B cell (primary cell): Measurements from ENCODE around the gene STIMATE. TPM values are rescaled to one million over a fixed set of nuclear protein-coding genes. Genes with fewer than 3 reads are reported as not detected.

Source experiments
- ATAC-seq: fragments of 200-7000 bp; cut with Tn5 transposase; one replicate; pipeline ENCODE4 v1.10.0; 2021; ENCODE audit warnings: low read depth, mild to moderate bottlenecking, moderate number of reproducible peaks, moderate library complexity
- CTCF ChIA-PET: fragments of 350-600 bp; sonication (Branson Sonifier 250); formaldehyde crosslinking; loops from one replicate; lab custom pipeline; 2021; ENCODE audit warnings: antibody characterized with exemption, inconsistent platforms; lab: Charles Lee
- POLR2A ChIA-PET: fragments of 350-600 bp; sonication (Branson Sonifier 250); formaldehyde crosslinking; loops from one replicate; lab custom pipeline; 2021; ENCODE audit warnings: antibody characterized with exemption; lab: Charles Lee
- DNase-seq: peaks from one replicate; pipeline ENCODE4 v3.0.0; 2013
- H2AFZ ChIP-seq: 2 replicates; pipeline ENCODE4 v1.6.1; 2012; ENCODE audit warnings: mild to moderate bottlenecking, low read depth, low read length; ENCODE audit not compliant: insufficient read depth, poor library complexity, severe bottlenecking
- H3K27ac ChIP-seq, 2 donors: 1 replicate in 1 of 2; 2 replicates in 1 of 2; pipeline ENCODE4 v1.5.1; 2012 to 2013; ENCODE audit warnings: low read length in 2 of 2, mild to moderate bottlenecking in 2 of 2, moderate library complexity in 1 of 2
- H3K27me3 ChIP-seq, 4 experiments: fragments of 200-600 bp in 1 of 4; sonication (generic) in 1 of 4; replicated peaks in 1 of 4; 1 replicate in 2 of 4; 2 replicates in 2 of 4; pipeline versions ENCODE4 v1.6.1 to v1.7.0; 2013 to 2016; ENCODE audit warnings: low read length in 3 of 4, mild to moderate bottlenecking in 2 of 4, mixed read lengths in 1 of 4, moderate library complexity in 1 of 4; ENCODE audit not compliant: insufficient read depth in 4 of 4, control insufficient read depth in 3 of 4; ENCODE audit errors: control extremely low read depth in 1 of 4
- H3K36me3 ChIP-seq, 2 experiments: replicated peaks in 1 of 2; 1 replicate in 1 of 2; 2 replicates in 1 of 2; pipeline versions ENCODE4 v1.6.1 to v1.7.1; 2013; ENCODE audit warnings: low read length in 1 of 2; ENCODE audit not compliant: insufficient read depth in 2 of 2, control insufficient read depth in 1 of 2; ENCODE audit errors: control extremely low read depth in 1 of 2, extremely low read depth in 1 of 2
- H3K4me1 ChIP-seq, 2 donors: fragments of 200-600 bp in 1 of 2; sonication (generic) in 1 of 2; 1 replicate in 1 of 2; 2 replicates in 1 of 2; pipeline versions ENCODE4 v1.5.1 to v1.6.1; 2013 to 2017; ENCODE audit warnings: low read length in 2 of 2; ENCODE audit not compliant: control insufficient read depth in 2 of 2, insufficient read depth in 2 of 2
- H3K4me2 ChIP-seq: replicated peaks from 2 replicates; pipeline ENCODE3; 2012; ENCODE audit warnings: mild to moderate bottlenecking, low read depth, low read length; ENCODE audit not compliant: poor library complexity, severe bottlenecking
- H3K4me3 ChIP-seq, 5 experiments: fragments of 200-600 bp in 1 of 5; sonication (generic) in 1 of 5; 1 replicate in 3 of 5; 2 replicates in 2 of 5; pipeline versions ENCODE4 v1.5.1 to v1.7.0; 2011 to 2016; ENCODE audit warnings: low read length in 4 of 5, mild to moderate bottlenecking in 4 of 5, low read depth in 2 of 5, control low read depth in 1 of 5, moderate library complexity in 1 of 5; ENCODE audit not compliant: insufficient read depth in 1 of 5; ENCODE audit errors: control extremely low read depth in 1 of 5, extremely low read depth in 1 of 5
- H3K79me2 ChIP-seq: fragments of 200-600 bp; sonication (generic); one replicate; pipeline ENCODE4 v1.6.0; 2016; ENCODE audit warnings: low read length; ENCODE audit not compliant: control insufficient read depth, insufficient read depth
- H3K9ac ChIP-seq: fragments of 200-600 bp; sonication (generic); 2 replicates; pipeline ENCODE4 v1.6.1; 2017; ENCODE audit warnings: mild to moderate bottlenecking, low read length, moderate library complexity
- H3K9me3 ChIP-seq, 3 donors: one replicate each; pipeline versions ENCODE4 v1.6.1 to v1.7.1; 2013; ENCODE audit warnings: low read length in 2 of 3; ENCODE audit not compliant: control insufficient read depth in 2 of 3, insufficient read depth in 1 of 3; ENCODE audit errors: control extremely low read depth in 1 of 3
- H4K20me1 ChIP-seq: 2 replicates; pipeline ENCODE4 v1.6.0; 2012; ENCODE audit warnings: mild to moderate bottlenecking, low read length; ENCODE audit not compliant: insufficient read depth, control insufficient read depth, poor library complexity, severe bottlenecking
- H3K27ac Mint-ChIP-seq: one replicate; pipeline ENCODE4 v1.8.0; 2021; ENCODE audit warnings: mixed read lengths
- H3K27me3 Mint-ChIP-seq: one replicate; pipeline ENCODE4 v1.8.0; 2021; ENCODE audit warnings: mixed read lengths
- H3K4me1 Mint-ChIP-seq: one replicate; pipeline ENCODE4 v1.8.0; 2021; ENCODE audit warnings: mixed read lengths
- H3K4me3 Mint-ChIP-seq: one replicate; pipeline ENCODE4 v1.8.0; 2021; ENCODE audit warnings: mixed read lengths
- H3K9me3 Mint-ChIP-seq: one replicate; pipeline ENCODE4 v1.8.0; 2022; ENCODE audit warnings: mixed read lengths; ENCODE audit not compliant: insufficient read depth
- EZH2 ChIP-seq: IDR thresholded peaks from 2 replicates; pipeline ENCODE4 v1.6.1; 2012; ENCODE audit warnings: borderline replicate concordance, low read depth, mild to moderate bottlenecking, moderate library complexity, low read length; ENCODE audit not compliant: insufficient read depth, poor library complexity, severe bottlenecking
- WGBS: methylation state at CpG from one replicate; pipeline ENCODE4 v1.1.5; 2013; ENCODE audit warnings: missing lambda C conversion rate; ENCODE audit not compliant: insufficient coverage; 5-methylcytosine and 5-hydroxymethylcytosine counted together
- intact Hi-C: fragments of 100-400 bp; cut with micrococcal nuclease; formaldehyde crosslinking; loops from one replicate; pipeline ENCODE4 v1.10.0; 2022
- polyA plus RNA-seq: library from polyadenylated mRNA; depleted of rRNA; stranded (reverse); fragments of >200 nt; gene quantifications from 2 replicates; pipeline ENCODE4 v1.2.3, GENCODE V29; 2012
- total RNA-seq, 2 donors: library from RNA; stranded (reverse); fragments of 120-200 nt in 1 of 2; gene quantifications; 1 replicate in 1 of 2; 2 replicates in 1 of 2; pipeline versions ENCODE4 v1.2.3 to v1.2.4, GENCODE V29; 2013 to 2022
- TF ChIP-seq, protein P1 (sequence below): fragments of 200-600 bp; IDR thresholded peaks from one replicate; pipeline ENCODE4 v1.8.0; 2022; ENCODE audit warnings: antibody characterized with exemption, mild to moderate bottlenecking

Gene STIMATE
- total and polyA plus RNA-seq, 2 donors (not counting 1 experiment from before 2014, with no cell fraction given): 24.6 to 38.4 TPM

DNA sequence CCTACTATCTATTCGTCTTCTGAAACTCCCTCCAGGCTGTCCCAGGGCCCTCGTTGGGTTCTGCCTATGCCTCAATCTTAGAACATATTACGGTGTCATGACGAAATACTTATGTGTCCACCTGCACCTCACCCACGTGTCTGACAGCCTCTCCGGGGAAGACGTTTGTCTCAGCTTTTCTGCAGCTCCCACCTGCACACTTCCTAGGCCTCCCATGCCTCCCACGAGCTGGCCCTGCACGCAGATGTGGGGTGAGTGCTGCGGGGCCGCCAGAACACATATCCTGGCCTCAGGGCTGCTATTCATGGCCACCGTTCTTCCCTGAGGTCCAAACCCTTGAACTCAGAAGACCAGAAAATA lies 55.4 kb downstream of the STIMATE start:
- Mint-ChIP-seq H3K27ac (no peak overlapping the region), H3K27me3 (no peaks in the 10 kb centered on the region), H3K9me3 (no peaks in the 10 kb centered on the region), H3K4me1 (no peaks in the 10 kb centered on the region), H3K4me3 (no peak overlapping the region)
- H2AFZ ChIP-seq: no peak overlapping the region
- intact Hi-C loops: no loop called here
- no peaks in the 10 kb centered on the region for H3K27me3 ChIP-seq
- no peaks in the 10 kb centered on the region for H4K20me1 ChIP-seq
- no peak overlapping the region for H3K9ac ChIP-seq
- H3K9me3 ChIP-seq: no peaks in the 10 kb centered on the region
- DNase-seq: no peak
- H3K36me3 ChIP-seq: peaks cover 0 to 36% of the 10 kb centered on the region in 2 experiments
- no peak for TF ChIP-seq EZH2
- TF ChIP-seq, protein P1, sequence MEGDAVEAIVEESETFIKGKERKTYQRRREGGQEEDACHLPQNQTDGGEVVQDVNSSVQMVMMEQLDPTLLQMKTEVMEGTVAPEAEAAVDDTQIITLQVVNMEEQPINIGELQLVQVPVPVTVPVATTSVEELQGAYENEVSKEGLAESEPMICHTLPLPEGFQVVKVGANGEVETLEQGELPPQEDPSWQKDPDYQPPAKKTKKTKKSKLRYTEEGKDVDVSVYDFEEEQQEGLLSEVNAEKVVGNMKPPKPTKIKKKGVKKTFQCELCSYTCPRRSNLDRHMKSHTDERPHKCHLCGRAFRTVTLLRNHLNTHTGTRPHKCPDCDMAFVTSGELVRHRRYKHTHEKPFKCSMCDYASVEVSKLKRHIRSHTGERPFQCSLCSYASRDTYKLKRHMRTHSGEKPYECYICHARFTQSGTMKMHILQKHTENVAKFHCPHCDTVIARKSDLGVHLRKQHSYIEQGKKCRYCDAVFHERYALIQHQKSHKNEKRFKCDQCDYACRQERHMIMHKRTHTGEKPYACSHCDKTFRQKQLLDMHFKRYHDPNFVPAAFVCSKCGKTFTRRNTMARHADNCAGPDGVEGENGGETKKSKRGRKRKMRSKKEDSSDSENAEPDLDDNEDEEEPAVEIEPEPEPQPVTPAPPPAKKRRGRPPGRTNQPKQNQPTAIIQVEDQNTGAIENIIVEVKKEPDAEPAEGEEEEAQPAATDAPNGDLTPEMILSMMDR: no peak
- no peaks in the 10 kb centered on the region for H3K79me2 ChIP-seq
- H3K27ac ChIP-seq: no peak overlapping the region
- H3K4me2 ChIP-seq: no peak overlapping the region
- ChIA-PET CTCF (interaction anchor here (0.6 to 1.0 kb wide), 2 partner anchors 19 to 99 kb away, joined by 3 read pairs; no protein-coding TSS in a partner anchor), POLR2A (no interaction called here)
- 85% methylated on average over 10 of the region's 12 CpGs for WGBS
- ATAC-seq: no peak
- no peak overlapping the region for H3K4me3 ChIP-seq
- no peaks in the 10 kb centered on the region for H3K4me1 ChIP-seq

DNA sequence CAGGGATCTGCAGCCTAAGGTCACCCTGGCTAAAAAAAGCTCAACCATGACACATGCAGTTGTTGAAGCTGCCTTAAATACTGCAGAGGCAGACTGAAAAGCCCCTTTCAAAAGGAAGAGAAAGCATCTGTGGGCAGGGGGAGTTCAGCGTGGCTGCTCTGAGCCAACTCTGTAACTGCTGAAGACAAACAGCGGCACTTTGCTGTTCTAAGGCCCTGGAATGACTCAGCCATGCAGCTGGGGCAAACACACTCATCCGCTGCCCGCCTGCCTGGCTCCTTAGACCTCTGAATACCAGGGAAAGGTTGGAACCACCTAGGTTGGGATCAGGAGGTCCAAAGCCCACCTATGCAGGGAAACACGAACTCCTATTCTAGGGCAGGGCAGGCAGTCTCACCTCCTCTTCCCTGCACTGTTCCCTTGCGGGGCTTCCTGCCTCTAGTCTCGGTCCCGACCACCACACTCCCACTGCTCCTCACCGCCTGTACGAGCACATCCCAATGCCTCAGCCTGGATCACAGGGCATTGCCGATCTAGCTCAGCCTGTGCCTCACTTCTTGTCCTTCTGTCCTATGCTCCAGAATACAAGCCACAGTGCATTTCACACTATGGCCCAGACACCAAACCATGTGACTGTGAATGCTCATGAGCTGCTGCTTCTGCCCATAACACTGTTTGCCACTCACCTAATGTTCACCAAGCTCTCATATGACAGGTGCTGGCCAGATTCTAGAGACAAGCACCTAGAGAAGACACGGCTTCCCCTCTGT lies 56.0 kb downstream of the STIMATE start:
- H3K27ac ChIP-seq: no peak overlapping the region
- no peaks in the 10 kb centered on the region for H3K79me2 ChIP-seq
- no peak overlapping the region for H2AFZ ChIP-seq
- no peaks in the 10 kb centered on the region for H3K9me3 ChIP-seq
- no peak for DNase-seq
- no peaks in the 10 kb centered on the region for H3K27me3 ChIP-seq
- Mint-ChIP-seq H3K4me3 (no peak overlapping the region), H3K27ac (no peak overlapping the region), H3K27me3 (no peaks in the 10 kb centered on the region), H3K9me3 (no peaks in the 10 kb centered on the region), H3K4me1 (no peaks in the 10 kb centered on the region)
- ATAC-seq: no peak
- 95% methylated on average over 12 of the region's 12 CpGs for WGBS
- H3K9ac ChIP-seq: no peak overlapping the region
- intact Hi-C loops: no loop called here
- H4K20me1 ChIP-seq: no peaks in the 10 kb centered on the region
- H3K4me1 ChIP-seq: no peaks in the 10 kb centered on the region
- no peak overlapping the region for H3K4me3 ChIP-seq
- POLR2A ChIA-PET: no interaction called here
- CTCF ChIA-PET: interaction anchor here (0.6 kb wide), 1 partner anchor 100 kb away, joined by 3 read pairs; no protein-coding TSS in a partner anchor
- TF ChIP-seq, protein P1: no peak
- TF ChIP-seq EZH2: no peak
- H3K36me3 ChIP-seq: peaks cover 0 to 36% of the 10 kb centered on the region in 2 experiments
- no peak overlapping the region for H3K4me2 ChIP-seq
